Measurements from ENCODE around the gene SURF2.

SURF2 gene

DNA sequence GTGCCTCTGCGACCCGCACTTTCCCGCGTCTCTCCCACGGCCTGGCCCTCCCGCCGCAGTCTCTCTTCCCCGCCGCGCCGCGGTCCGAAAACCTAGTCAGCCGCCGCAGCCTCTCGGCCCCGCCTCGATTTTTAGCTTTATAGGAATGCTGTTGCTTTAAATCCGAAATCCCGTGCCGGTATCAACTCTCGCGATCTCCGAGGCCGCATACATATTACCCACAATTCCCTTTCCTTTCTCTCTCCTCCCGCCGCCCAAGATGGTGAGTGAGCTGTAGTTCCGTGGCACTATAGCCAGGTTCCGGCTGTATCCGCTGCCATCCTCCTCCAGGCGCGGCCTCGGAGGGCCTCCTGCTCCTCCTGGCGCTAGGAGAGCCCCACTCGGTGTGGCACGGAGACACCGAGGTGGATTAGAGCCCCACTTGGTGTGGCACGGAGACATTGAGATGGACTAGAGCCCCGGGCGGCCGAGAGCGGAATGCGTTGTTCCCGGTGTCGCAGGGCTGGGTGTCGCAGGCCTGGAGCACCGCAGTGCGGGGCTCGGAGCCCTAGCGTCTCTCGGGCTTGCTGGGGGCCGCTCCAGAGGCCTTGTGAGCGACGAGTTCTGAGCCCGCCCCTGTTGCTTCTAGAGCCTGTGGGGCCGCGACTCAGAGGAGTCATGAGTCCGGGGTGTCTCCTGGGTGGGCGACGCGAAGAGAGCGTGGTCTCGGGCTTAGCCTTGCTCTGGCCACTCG is 8.2 kb upstream of the SURF2 start, which contains the start of the genes MED22 and RPL7A:
MED22 (minus strand) TSS at position 147 of the 733 bp plus-strand sequence. CDS start 1,469 bp downstream, outside the sequence.
RPL7A (plus strand) TSS at position 234 of the 733 bp plus-strand sequence; CDS start at position 260, 26 bp downstream.
- H3K9ac ChIP-seq (ENCODE audit: low read depth, low read length): peak within 1 kb of the TSS; percentile 100
- peak within 1 kb of the TSS; percentile 89 for H3K4me3 ChIP-seq (ENCODE audit: low read length)
- no peaks in the 10 kb centered on the region for H3K9me3 ChIP-seq (ENCODE audit: insufficient read depth, low read depth, low read length)
- WGBS: under 1% methylated on average over 64 of the region's 64 CpGs
- H3K4me1 ChIP-seq (ENCODE audit: insufficient read depth, low read length): peaks cover 7% of the 10 kb centered on the region
- H3K36me3 ChIP-seq (ENCODE audit: insufficient read depth, low read length): peaks cover 79% of the 10 kb centered on the region
- no peaks in the 10 kb centered on the region for H3K27me3 ChIP-seq (ENCODE audit: insufficient read depth, low read length)
- peak within 1 kb of the TSS; percentile 97 for H3K27ac ChIP-seq (ENCODE audit: low read depth, low read length)

DNA sequence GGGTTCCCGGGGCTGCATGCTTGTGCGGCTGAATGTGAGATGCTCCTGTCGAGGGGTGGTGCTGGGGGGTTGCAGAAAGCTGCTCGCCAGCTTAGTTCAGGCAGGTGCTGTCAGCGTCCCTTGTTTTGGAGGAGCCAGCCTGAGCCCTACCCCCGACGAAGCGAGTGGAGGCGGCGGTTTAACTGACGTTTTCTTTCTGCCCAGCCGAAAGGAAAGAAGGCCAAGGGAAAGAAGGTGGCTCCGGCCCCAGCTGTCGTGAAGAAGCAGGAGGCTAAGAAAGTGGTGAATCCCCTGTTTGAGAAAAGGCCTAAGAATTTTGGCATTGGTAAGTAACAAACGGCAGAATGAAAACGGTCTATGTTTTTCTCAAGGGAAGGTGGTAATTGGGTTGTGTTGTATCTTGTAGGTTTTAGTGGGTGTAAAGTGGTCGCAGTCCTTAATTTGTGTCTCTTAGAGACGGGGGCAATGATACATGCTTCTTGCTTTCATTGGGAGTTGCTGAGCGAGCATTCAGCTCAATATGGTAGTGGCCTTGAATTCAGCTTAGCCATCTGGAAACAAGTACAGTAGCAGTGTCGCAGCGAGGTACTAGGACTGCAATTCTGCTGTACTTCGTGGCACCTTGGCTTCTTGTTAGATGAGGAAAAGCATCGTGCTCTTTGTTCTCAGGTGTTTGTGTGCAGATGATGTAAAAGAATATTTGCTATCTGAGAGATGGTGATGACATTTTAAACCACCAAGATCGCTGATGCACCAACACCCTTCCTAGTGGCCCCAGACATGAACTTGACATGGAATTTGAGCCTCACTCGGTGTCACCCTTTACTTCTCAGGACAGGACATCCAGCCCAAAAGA is 7.4 kb upstream of the SURF2 start:
- Histone ChIP-seq H3K4me1 (ENCODE audit: insufficient read depth, low read length) (peaks cover 7% of the 10 kb centered on the region), H3K4me3 (ENCODE audit: low read length) (peak overlapping the region; percentile 89), H3K9ac (ENCODE audit: low read depth, low read length) (peak overlapping the region; percentile 100), H3K27ac (ENCODE audit: low read depth, low read length) (peak overlapping the region; percentile 97), H3K27me3 (ENCODE audit: insufficient read depth, low read length) (no peaks in the 10 kb centered on the region), H3K36me3 (ENCODE audit: insufficient read depth, low read length) (peaks cover 78% of the 10 kb centered on the region), H3K9me3 (ENCODE audit: insufficient read depth, low read depth, low read length) (no peaks in the 10 kb centered on the region)
- WGBS: 16% methylated on average over 25 of the region's 25 CpGs

DNA sequence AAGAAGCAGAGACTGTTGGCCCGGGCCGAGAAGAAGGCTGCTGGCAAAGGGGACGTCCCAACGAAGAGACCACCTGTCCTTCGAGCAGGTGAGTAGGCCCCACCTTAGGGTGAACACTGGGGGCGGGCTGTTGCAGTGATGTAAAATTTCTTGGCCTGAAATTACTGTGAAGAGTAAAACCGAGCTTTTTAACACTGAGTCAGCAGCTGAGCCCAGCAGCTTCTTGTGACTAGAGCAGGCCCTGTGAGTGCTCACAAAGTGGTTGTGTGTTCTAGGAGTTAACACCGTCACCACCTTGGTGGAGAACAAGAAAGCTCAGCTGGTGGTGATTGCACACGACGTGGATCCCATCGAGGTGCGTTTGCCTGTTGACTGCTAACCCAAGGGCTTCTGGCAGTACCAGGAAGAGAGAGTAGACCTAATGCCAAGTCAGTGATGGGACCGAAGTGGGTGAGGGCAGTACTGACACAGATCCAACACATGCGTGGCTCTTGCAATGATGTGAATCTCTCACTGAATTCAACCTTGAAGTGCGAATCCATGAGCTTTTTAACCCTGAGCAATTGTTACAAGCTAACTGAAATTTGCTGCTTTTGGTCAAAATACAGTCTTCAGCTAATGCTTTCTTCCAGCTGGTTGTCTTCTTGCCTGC is 6.3 kb upstream of the SURF2 start:
- Histone ChIP-seq H3K9ac (ENCODE audit: low read depth, low read length) (peak overlapping the region; percentile 100), H3K27me3 (ENCODE audit: insufficient read depth, low read length) (no peaks in the 10 kb centered on the region), H3K36me3 (ENCODE audit: insufficient read depth, low read length) (peaks cover 69% of the 10 kb centered on the region), H3K9me3 (ENCODE audit: insufficient read depth, low read depth, low read length) (no peaks in the 10 kb centered on the region), H3K4me3 (ENCODE audit: low read length) (peak overlapping the region; percentile 89), H3K27ac (ENCODE audit: low read depth, low read length) (peak overlapping the region; percentile 97; the same call in 1 of the 2 replicates), H3K4me1 (ENCODE audit: insufficient read depth, low read length) (peaks cover 7% of the 10 kb centered on the region)
- 89% methylated on average over 15 of the region's 15 CpGs for WGBS

DNA sequence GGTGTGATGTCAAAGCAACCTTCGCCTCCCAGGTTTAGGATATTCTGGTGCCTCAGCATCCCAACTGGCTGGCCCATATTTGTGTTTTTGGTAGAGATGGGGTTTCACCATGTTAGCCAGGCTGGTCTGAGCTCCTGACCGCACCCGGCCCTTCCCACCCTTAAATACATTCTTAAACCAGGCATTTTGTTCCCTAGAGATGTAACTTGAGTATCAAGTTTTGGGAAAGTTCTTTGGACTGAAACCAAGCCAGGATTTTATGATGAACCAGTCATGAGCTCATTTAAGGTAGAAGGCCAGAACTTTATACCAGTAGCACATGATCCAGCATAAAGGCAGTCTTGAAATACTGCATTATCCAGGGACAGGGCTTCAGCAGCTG is 4.8 kb upstream of the SURF2 start:
- H3K27me3 ChIP-seq (ENCODE audit: insufficient read depth, low read length): no peaks in the 10 kb centered on the region
- peaks cover 55% of the 10 kb centered on the region for H3K36me3 ChIP-seq (ENCODE audit: insufficient read depth, low read length)
- no peak overlapping the region for H3K9ac ChIP-seq (ENCODE audit: low read depth, low read length)
- no peaks in the 10 kb centered on the region for H3K9me3 ChIP-seq (ENCODE audit: insufficient read depth, low read depth, low read length)
- no peak overlapping the region for H3K4me3 ChIP-seq (ENCODE audit: low read length)
- H3K27ac ChIP-seq (ENCODE audit: low read depth, low read length): no peak overlapping the region; the same call in 1 of the 2 replicates
- peaks cover 3% of the 10 kb centered on the region for H3K4me1 ChIP-seq (ENCODE audit: insufficient read depth, low read length)
- WGBS: 90% methylated on average over 3 of the region's 3 CpGs

DNA sequence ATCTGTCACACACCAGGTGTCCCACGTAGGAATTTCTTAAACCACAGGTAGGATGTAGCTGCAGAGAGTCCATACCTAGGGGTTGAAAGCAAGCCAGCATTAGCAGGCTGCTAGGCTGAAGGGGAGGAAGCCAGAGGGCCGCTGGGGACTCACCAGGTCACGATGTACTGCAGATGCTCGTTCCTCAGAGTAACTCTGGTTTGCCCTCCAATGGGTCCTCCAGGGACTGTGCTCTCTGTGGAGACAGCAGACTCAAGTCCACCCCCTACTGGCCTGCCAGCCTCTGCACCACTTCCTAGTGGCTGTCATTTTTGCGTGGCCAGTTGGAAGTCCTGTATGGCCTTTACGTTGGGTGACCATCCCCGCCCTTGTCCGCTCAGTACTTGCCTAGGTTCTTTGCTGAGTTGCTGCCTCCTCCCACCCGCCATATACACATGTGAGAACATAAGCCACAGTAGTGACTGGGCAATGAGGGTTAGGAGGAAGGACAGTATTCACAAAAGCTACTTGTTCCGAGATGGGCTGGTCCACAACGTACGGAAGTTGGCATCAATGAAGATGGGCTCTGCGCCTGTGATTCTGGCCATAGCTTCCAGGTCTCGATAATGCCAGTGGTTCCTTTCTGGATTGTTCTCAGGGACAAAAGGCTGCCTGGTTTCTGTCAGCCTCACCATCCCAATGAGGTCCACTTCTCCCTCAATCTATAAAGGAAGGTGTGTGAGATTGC is 4.3 kb upstream of the SURF2 start:
- H3K4me3 ChIP-seq (ENCODE audit: low read length): no peak overlapping the region
- peaks cover 55% of the 10 kb centered on the region for H3K36me3 ChIP-seq (ENCODE audit: insufficient read depth, low read length)
- WGBS: 81% methylated on average over 14 of the region's 14 CpGs
- H3K27me3 ChIP-seq (ENCODE audit: insufficient read depth, low read length): no peaks in the 10 kb centered on the region
- no peak overlapping the region for H3K9ac ChIP-seq (ENCODE audit: low read depth, low read length)
- H3K9me3 ChIP-seq (ENCODE audit: insufficient read depth, low read depth, low read length): no peaks in the 10 kb centered on the region
- H3K4me1 ChIP-seq (ENCODE audit: insufficient read depth, low read length): 0 out of 2 replicates have a peak, but pooled peaks cover under 1% of the 10 kb centered on the region
- H3K27ac ChIP-seq (ENCODE audit: low read depth, low read length): peak overlapping the region; percentile 1; the same call in 1 of the 2 replicates

DNA sequence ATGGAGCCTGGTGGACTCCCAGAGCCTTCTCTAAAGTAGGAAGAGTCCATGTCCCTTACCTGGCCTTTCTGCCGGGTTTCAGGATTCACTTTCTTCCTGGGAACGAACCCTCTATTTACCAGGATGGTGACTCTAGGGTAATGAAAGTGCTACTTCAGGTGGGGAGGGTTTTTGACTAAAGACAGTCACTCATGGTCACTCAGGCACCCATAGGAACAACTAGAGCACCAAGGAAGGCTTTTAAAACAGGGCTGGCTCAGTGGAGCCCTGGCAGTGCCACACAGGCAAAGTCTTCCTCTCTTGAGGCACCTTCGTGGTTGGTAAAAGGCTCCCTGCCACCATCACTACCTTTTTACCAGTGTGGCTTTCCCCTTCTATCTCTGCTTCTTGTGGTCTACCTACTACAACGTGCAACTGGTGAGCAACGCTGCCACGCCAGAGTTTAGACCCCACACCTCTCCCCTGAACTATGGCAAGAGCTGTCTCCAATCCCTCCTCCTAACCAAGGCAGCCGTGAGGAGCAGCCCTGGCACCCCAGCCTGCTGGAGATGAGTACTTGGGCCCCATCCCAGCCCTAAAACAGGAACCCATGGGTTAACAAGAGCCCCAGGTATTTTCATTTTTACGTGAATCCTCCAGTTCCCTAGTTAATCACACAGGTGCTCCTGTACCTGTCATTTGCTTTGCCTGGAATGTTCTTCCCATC is 3.6 kb upstream of the SURF2 start:
- peak overlapping the region; percentile 1; the same call in 1 of the 2 replicates for H3K27ac ChIP-seq (ENCODE audit: low read depth, low read length)
- H3K9me3 ChIP-seq (ENCODE audit: insufficient read depth, low read depth, low read length): no peaks in the 10 kb centered on the region
- H3K27me3 ChIP-seq (ENCODE audit: insufficient read depth, low read length): no peaks in the 10 kb centered on the region
- peaks cover 59% of the 10 kb centered on the region for H3K36me3 ChIP-seq (ENCODE audit: insufficient read depth, low read length)
- no peak overlapping the region for H3K4me3 ChIP-seq (ENCODE audit: low read length)
- no peak overlapping the region for H3K9ac ChIP-seq (ENCODE audit: low read depth, low read length)
- 92% methylated on average over 8 of the region's 8 CpGs for WGBS
- peaks cover 7% of the 10 kb centered on the region for H3K4me1 ChIP-seq (ENCODE audit: insufficient read depth, low read length)

DNA sequence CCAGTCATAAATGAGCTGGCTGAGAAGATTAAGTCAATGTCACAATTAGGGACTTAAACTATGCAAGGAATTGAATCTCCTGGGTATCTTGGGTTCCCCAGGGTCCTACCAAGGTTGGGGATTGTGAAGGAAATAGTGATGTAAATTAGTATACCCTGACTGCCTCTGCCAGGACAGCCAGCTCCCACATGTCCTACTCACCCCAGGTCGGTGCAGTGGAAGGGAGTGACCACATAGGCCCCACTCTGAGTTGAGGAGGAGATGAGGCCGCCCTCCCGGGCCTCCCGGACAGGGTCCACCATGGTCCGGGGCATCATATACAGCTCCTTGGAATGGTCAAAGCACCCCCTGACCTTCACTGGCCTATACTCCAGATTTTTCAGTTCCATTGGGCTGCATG is 2.8 kb upstream of the SURF2 start:
- H3K9me3 ChIP-seq (ENCODE audit: insufficient read depth, low read depth, low read length): no peaks in the 10 kb centered on the region
- H3K4me1 ChIP-seq (ENCODE audit: insufficient read depth, low read length): peaks cover 7% of the 10 kb centered on the region

DNA sequence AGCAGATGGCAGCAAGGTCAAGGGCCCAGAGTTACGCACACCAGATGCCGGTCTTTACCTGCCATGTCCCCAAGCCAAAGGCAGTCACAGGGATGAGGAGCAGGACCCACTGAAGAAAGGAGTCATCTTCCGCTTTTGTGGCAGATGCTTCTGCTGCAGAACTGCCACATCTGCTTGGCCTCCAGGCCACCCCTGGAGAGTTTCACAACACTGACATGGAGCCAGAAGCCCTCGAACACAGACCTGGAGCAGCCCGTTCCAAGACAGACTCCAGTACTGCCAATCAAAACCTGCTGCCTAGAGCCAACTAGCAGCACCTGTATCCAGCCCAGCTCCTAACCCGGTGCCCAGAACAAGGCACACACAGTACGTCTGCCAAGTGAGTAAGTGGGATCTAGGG is 1.6 kb upstream of the SURF2 start:
- H3K27ac ChIP-seq (ENCODE audit: low read depth, low read length): no peak overlapping the region
- WGBS: 94% methylated on average over 7 of the region's 7 CpGs
- H3K27me3 ChIP-seq (ENCODE audit: insufficient read depth, low read length): no peaks in the 10 kb centered on the region
- peaks cover 59% of the 10 kb centered on the region for H3K36me3 ChIP-seq (ENCODE audit: insufficient read depth, low read length)
- H3K4me3 ChIP-seq (ENCODE audit: low read length): peak overlapping the region; percentile 97; the same call in 1 of the 2 replicates
- H3K4me1 ChIP-seq (ENCODE audit: insufficient read depth, low read length): peaks cover 7% of the 10 kb centered on the region
- H3K9me3 ChIP-seq (ENCODE audit: insufficient read depth, low read depth, low read length): no peaks in the 10 kb centered on the region
- H3K9ac ChIP-seq (ENCODE audit: low read depth, low read length): 0 out of 2 replicates have a peak overlapping the region, but pooled peaks have one; percentile 1

More for the DNA sequence above, 2.8 kb upstream of the SURF2 start:
- Histone ChIP-seq H3K9ac (ENCODE audit: low read depth, low read length) (no peak overlapping the region), H3K36me3 (ENCODE audit: insufficient read depth, low read length) (peaks cover 66% of the 10 kb centered on the region), H3K27me3 (ENCODE audit: insufficient read depth, low read length) (no peaks in the 10 kb centered on the region), H3K4me3 (ENCODE audit: low read length) (no peak overlapping the region), H3K27ac (ENCODE audit: low read depth, low read length) (no peak overlapping the region)
- WGBS: 96% methylated on average over 5 of the region's 5 CpGs

DNA sequence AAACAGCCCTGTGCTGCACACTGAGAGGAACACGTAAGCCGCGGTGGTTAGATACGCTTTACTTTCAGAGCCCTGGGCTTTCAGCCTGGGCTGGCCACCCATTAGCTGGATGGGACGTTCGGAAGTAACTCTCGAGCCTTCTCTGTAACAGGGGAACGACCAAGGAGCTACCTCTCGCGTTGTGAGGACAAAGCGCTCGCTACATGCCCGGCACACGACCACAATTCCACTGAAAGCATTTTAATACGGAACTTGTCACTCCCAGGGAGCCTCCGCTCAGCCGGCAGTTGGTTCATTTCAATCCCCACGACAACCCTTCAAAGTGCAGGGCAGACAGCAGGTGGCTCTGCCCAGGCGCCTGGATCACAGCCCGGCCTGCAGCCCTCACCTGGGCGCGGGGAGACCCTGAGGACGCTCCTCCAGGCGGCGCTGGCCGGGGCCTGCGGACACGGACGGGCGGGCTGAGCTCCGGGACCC is 431 bp upstream of the SURF2 start:
- 1% methylated on average over 30 of the region's 31 CpGs for WGBS
- peaks cover 58% of the 10 kb centered on the region for H3K36me3 ChIP-seq (ENCODE audit: insufficient read depth, low read length)
- peak overlapping the region; percentile 51 for H3K27ac ChIP-seq (ENCODE audit: low read depth, low read length)

DNA sequence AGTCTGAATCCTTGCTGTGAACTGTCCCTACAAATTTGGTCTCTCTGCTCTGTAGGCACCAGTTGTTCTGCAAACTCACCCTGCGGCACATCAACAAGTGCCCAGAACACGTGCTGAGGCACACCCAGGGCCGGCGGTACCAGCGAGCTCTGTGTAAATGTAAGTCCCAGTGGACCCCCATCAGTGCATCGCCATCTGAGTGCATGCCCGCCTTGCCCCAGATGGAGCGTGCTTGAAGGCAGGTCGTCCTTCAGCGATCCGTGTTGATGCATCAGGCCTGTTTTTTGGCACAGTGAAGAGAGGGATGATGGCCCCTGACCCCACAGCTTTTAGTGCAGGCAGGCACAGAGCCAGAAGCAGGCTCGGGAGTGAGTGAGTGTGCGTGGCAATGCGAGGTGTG is 1.3 kb downstream of the SURF2 start:
- H3K9me3 ChIP-seq (ENCODE audit: insufficient read depth, low read depth, low read length): no peaks in the 10 kb centered on the region
- H3K36me3 ChIP-seq (ENCODE audit: insufficient read depth, low read length): peaks cover 59% of the 10 kb centered on the region
- peak overlapping the region; percentile 71; the same call in 1 of the 2 replicates for H3K9ac ChIP-seq (ENCODE audit: low read depth, low read length)
- no peak overlapping the region for H3K27ac ChIP-seq (ENCODE audit: low read depth, low read length)
- WGBS: 95% methylated on average over 14 of the region's 14 CpGs
- H3K27me3 ChIP-seq (ENCODE audit: insufficient read depth, low read length): no peaks in the 10 kb centered on the region
- peak overlapping the region; percentile 97 for H3K4me3 ChIP-seq (ENCODE audit: low read length)
- H3K4me1 ChIP-seq (ENCODE audit: insufficient read depth, low read length): peaks cover 7% of the 10 kb centered on the region

More for the DNA sequence above, 431 bp upstream of the SURF2 start:
- H3K4me1 ChIP-seq (ENCODE audit: insufficient read depth, low read length): peaks cover 7% of the 10 kb centered on the region
- H3K4me3 ChIP-seq (ENCODE audit: low read length): peak overlapping the region; percentile 97
- H3K27me3 ChIP-seq (ENCODE audit: insufficient read depth, low read length): no peaks in the 10 kb centered on the region
- peak overlapping the region; percentile 95 for H3K9ac ChIP-seq (ENCODE audit: low read depth, low read length)
- H3K9me3 ChIP-seq (ENCODE audit: insufficient read depth, low read depth, low read length): no peaks in the 10 kb centered on the region
